ENCODE results near the gene MYCBPAP.

Gene MYCBPAP

DNA sequence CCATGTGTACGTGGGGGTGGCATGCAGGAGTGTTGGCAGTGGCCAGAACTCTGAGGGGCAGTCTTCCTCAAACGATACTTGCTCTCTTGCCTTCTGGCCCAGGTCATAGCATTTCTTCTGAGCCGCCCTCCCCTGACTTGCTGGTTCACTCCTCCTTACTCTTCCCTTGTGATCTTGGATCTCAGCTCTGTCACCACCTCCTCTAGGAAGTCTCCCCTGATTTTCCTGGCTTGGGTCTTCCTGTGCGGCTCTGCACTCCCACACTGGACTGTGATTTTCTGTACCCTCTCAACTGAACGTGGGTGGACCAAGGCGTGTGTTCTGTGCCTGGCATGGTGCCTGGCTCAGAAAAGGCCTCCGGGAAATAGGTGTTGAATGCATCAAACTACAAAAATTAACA, 27.2 kb downstream of the MYCBPAP start:
- H3K27ac ChIP-seq, result peak overlapping the region; percentile 100
- TF ChIP-seq, protein P1, sequence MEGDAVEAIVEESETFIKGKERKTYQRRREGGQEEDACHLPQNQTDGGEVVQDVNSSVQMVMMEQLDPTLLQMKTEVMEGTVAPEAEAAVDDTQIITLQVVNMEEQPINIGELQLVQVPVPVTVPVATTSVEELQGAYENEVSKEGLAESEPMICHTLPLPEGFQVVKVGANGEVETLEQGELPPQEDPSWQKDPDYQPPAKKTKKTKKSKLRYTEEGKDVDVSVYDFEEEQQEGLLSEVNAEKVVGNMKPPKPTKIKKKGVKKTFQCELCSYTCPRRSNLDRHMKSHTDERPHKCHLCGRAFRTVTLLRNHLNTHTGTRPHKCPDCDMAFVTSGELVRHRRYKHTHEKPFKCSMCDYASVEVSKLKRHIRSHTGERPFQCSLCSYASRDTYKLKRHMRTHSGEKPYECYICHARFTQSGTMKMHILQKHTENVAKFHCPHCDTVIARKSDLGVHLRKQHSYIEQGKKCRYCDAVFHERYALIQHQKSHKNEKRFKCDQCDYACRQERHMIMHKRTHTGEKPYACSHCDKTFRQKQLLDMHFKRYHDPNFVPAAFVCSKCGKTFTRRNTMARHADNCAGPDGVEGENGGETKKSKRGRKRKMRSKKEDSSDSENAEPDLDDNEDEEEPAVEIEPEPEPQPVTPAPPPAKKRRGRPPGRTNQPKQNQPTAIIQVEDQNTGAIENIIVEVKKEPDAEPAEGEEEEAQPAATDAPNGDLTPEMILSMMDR (conservative IDR thresholded peaks at IDR 0.05), result no peak

DNA sequence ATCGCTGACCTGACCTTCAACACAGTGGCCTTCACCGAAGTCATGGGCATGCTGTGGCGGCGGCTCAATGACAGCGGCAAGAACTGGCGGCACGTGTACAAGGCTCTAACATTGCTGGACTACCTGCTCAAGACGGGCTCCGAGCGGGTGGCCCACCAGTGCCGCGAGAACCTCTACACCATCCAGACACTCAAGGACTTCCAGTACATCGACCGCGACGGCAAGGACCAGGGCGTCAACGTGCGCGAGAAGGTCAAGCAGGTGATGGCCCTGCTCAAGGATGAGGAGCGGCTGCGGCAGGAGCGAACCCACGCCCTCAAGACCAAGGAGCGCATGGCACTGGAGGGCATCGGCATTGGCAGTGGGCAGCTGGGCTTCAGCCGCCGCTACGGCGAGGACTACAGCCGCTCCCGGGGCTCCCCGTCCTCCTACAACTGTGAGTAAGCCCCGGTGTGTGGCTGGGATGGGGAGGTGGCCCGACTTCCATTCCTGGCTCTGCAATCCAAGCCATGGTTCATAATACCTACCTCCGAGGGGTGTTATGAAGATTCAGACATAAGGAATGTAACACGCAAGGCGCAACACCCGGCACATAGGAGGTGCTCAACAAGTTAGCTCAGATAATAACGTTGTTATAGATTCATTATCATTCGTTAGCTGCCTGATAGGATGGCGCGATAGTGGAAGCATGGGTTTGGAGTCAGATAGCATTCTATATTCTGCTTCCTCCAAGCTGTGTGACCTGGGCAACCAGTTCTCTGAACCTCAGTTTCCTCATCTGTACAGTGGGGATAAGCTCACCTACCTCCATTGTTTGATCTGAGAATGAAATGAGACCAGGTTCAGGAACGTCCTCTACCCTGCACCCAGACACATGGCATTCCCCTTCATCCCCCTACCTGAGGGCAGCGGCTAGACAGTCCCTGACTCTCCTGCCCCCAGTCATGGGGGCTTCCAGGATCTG, 28.7 kb downstream of the MYCBPAP start:
- peak overlapping the region; percentile 100 for H3K27ac ChIP-seq
- TF ChIP-seq, protein P1 (conservative IDR thresholded peaks at IDR 0.05), result no peak

GRCh38 chr17:50537721-50538548, 29.7 kb downstream of the MYCBPAP start:
- TF ChIP-seq, protein P1 (conservative IDR thresholded peaks at IDR 0.05), result no peak
- H3K27ac ChIP-seq, result peak overlapping the region; percentile 100

- TF ChIP-seq, protein P1 (conservative IDR thresholded peaks at IDR 0.05), result no peak
- peak overlapping the region; percentile 100 for H3K27ac ChIP-seq
Observed at GRCh38 chr17:50538549-50539410, 30.5 kb downstream of the MYCBPAP start.

- H3K27ac ChIP-seq, result peak overlapping the region; percentile 100
- TF ChIP-seq, protein P1 (conservative IDR thresholded peaks at IDR 0.05), result no peak
Observed at GRCh38 chr17:50539762-50540559, 31.7 kb downstream of the MYCBPAP start.

DNA sequence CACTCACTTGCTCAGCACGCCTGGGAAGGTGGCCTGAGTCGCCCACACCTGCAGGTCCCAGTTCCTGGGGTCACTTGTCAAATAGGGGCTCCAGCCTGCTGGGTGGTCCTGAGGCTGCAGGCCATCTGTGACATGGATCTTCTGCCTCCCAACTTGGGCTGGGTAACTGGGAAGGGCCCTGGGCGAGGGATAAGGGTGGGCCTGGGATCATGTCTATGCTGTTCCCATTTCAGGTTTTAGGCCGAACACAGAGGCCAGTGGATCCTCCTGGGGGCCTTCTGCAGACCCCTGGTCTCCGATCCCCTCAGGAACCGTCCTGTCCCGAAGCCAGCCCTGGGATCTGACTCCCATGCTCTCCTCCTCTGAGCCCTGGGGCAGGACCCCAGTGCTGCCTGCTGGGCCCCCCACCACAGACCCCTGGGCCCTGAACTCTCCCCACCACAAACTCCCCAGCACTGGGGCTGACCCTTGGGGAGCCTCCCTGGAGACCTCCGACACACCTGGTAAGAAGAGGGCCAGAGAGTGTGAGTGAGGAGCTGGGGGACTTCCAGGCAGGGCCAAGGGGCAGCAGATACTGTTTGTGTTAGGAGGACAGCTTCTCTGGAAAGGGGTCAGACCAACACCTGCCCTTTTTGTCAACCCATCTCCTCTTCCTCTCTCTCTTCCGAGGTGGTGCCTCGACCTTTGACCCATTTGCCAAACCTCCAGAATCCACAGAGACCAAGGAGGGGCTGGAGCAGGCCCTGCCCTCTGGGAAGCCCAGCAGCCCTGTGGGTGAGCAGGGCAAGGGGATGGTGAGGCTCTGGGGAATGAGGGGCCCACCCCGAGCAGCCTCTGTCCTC, 32.5 kb downstream of the MYCBPAP start:
- peak overlapping the region; percentile 100 for H3K27ac ChIP-seq
- TF ChIP-seq, protein P1 (conservative IDR thresholded peaks at IDR 0.05), result no peak
